HG02678 (cell line): ENCODE measurements around the gene STYXL1.
"Not testable (repeated sequence)": the region's sequence is repeated elsewhere in the genome, so short reads cannot be mapped to it uniquely, and the experiment has no call there.

Experiments
- ATAC-seq: cut with Tn5 transposase; IDR thresholded peaks from one replicate; pipeline ENCODE4 v1.9.1; 2021; ENCODE audit warnings: mild to moderate bottlenecking, moderate library complexity; ENCODE audit not compliant: unreplicated experiment

Gene STYXL1

GRCh38 chr7:76040126-76040525 lies 7.7 kb downstream of the STYXL1 start:
- no peak for ATAC-seq

DNA sequence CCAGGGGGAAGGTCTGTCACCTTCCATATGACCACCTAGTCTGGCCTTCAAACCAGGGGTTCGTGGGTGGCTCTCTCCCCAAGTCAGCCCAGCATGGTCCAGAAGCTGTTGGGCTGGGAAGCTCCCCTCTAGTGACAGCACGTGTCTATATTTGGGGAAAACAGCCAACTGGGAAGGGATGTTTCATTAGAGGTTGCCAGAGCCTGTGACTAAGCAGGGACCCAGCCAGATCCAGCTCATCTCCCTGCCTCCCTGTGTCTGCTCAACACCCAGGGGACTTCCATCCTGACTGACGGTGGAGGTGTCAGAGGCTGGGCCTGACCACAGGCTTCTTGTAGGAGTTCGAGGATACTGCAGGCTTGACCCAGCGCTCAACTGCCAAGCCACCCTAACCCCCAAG lies 10.5 kb downstream of the STYXL1 start:
- no peak for ATAC-seq

DNA sequence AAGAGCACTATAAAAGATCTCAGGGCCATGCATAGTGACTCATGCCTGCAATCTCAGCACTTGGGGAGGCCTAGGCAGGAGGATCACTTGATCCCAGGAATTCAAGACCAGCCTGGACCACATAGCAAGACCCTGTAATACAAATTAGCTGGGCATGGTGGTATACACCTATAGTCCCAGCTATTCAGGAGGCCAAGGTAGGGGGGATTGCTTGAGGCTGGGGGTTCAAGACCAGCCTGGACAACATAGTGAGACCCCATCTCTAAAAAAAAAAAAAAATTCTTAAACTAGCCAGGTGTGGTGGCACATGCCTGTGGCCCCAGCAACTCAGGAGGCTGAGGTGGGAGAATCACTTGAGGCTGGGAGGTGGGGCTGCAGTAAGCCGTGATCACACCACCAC lies 15.8 kb downstream of the STYXL1 start:
- ATAC-seq: no peak

- ATAC-seq: not testable (repeated sequence)
Measured at GRCh38 chr7:76029682-76030081, 18.1 kb downstream of the STYXL1 start.

DNA sequence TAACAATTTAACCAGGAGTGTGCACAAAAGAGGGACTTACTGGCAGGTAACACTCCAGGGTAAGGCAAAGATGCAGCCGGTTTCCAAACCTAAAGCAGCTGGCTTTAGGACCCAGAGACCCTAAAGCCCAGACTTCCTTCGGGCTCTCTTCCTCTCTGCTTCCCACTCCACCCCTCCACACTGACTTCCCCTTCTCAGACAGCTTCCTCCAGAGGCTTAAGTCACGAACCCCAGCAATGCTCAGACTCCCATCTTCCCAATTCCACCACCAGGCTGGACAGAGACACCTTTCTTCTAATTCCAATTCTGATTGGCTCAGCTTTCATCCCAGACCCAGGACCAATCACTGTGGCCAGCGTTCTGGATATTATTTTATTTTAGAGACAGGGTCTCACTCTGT lies 24.8 kb downstream of the STYXL1 start:
- no peak for ATAC-seq

DNA sequence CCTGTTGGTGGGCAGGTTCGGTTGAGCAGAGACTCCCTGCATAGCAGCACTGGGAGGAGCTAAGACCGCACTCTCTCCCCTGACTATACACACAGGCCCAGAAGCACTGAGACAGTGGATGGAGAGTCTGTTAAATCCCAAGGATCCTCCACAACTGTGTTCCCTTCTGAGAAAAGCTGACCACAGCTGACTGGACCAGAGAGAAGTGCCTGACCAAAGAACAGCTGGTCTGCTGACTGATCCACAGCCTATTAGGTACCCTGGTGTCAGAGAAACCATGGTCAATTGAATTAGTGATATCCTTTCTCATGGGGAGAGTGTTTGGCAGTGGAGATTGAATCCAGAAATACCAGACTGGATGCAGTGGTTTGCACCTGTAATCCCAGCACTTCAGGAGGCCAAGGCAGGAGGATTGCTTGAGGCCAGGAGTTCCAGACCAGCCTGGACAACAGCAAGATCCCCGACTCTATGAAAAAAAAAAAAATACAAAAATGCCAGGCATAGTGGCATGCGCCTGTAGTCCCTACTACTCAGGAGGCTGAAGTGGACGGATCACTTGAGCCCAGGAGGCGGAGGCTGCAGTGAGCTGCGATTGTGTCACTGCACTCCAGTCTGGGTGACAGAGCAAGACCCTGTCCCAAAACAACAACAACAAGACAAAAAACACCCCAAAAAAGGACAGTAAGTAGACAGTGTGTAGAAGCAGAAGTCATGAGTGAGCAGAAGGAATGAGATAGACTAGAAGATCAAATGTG lies 25.6 kb downstream of the STYXL1 start:
- ATAC-seq: no peak

DNA sequence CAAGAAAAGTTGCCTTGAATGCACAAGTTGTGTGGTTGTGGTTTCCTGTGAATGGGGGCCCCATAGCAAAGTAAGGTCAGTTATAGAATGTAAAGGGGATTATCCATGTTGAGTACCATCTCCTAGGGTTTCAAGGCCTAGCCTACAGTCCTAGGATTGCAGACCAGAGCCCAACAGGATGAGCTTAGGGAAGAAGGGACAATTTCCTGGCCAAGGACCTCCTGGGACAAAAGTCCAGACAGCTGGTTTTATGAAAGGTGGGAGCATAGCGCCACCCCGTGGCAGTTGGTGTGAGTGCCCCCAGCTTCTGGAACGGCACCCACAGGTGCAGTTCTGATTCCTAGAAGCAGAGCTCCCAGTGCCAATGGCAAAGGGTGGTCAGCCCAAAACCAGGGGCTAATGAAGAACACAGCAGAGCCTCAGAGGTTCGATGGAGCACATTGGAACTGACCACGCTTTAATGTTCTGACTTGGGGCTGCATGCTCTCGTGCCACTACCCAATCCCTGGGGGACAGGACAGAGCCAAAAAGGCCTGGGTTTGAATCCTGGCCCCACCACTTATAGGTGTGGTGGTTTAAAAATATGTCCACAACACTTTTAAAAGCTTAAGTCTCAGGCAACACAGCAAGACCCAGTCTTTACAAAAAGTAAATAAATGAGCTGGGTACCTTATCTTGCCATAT lies 27.6 kb downstream of the STYXL1 start:
- ATAC-seq: no peak

GRCh38 chr7:76018520-76018919 lies 29.3 kb downstream of the STYXL1 start:
- not testable (repeated sequence) for ATAC-seq

DNA sequence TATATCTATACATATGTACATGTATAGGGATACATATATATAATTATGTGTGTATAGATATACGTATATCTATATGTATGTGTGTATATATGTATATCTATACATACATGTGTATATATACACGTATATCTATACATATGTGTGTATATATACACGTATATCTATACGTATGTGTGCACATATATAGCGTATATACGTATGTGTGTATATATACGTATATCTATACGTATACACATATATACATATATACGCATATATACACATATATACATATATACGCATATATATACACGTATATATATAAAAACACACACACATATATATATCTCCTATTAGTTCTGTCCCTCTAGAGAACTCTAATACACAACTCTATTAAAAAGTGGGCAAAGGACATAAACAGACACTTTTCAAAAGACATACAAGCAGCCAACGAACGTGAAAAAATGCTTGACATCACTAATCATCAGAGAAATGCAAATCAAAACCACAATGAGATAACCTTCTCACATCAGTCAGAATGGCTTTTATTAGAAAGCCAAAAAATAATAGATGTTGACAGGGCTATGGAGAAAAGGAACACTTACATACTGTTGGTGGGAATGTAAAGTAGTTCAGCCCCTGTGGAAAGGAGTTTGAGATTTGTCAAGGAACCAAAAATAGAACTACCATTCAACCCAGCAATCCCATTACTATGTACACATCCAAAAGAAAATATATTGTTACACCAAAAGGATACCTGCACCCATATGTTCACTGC lies 31.4 kb downstream of the STYXL1 start:
- no peak for ATAC-seq

DNA sequence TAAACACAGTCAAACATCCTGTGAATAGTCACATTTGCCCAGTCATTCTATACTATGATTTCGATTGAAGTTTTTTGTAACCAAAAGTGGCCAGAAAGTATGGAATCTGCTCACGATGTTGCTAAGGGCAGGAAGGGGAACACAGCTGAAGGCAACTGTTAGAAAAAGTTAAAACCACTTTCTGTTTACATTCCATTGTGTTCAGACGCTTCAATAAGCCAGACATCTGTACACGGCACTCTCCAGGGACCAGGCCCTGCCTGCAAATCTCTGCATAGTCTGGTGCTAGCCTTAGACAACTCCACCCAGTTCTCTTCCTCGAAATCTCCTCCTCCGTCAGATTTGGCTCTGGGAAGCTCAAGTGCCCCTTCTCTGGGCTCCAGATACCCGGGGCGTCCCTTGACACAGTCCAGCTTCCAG lies 36.3 kb downstream of the STYXL1 start:
- ATAC-seq: no peak

- no peak for ATAC-seq
Measured at GRCh38 chr7:76009672-76010600, 37.9 kb downstream of the STYXL1 start.

GRCh38 chr7:76008156-76008687 lies 39.6 kb downstream of the STYXL1 start:
- ATAC-seq: no peak

- ATAC-seq: not testable (repeated sequence)
Measured at GRCh38 chr7:76005004-76005403, 42.8 kb downstream of the STYXL1 start.

- ATAC-seq: no peak
Measured at GRCh38 chr7:76003351-76003750, 44.4 kb downstream of the STYXL1 start.

GRCh38 chr7:76002822-76003221 lies 45.0 kb downstream of the STYXL1 start:
- no peak for ATAC-seq

DNA sequence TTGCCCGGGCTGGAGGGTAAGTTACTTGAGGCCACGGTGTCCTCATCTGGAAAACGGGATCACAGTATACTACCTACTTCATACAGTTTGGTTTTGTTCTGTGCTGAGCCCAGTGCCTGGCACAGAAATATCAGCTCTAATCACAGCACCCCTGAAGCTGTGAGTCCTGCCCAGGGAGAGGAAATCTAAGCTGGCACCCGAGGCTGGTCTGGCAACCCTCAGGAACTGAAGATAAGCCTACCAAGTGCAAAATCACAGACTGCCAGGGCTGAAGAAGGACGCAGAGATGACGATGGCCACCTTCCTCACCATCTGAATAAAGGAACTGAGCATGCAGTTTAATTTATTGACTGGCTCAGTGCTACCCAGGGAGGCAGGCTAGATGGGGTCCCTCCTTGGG lies 45.7 kb downstream of the STYXL1 start:
- no peak for ATAC-seq

DNA sequence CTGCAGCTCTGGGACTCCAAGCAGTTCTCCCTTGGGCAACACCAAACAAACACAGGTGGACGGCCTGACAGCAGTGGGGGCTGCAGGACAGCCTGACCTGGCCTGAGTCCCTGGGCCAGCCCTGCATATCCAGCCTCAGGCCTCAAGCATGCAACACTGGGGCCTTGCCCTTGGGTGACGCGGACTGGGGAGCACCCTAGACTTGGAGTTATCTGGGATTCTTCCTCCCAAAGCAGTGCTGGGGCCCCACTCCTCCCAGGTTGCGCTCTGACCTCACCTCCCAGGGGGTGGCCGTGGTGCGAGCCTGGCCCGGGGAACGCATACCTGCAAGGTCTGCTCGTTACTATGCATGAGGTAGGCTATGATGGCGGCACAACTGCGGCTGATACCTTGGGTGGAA lies 47.2 kb downstream of the STYXL1 start:
- no peak for ATAC-seq

DNA sequence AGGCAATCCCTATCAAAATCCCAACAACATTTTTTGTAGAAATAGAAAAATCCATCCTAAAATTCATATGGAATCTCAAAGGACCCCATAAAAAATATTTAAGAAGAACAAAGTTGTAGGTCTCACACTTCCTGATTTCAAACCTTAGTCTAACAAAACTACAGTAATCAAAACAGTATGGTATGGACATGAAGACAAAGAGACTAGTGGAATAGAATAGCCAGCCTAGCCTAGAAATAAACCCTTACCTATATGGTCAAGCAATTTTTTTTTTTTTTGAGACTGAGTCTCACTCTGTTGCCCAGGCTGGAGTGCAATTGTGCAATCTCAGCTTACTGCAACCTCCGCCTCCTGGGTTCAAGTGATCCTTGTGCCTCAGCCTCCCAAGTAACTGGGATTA lies 49.8 kb downstream of the STYXL1 start:
- ATAC-seq: no peak

- ATAC-seq: no peak
Measured at GRCh38 chr7:75996476-75996875, 51.3 kb downstream of the STYXL1 start.

GRCh38 chr7:75995996-75996395 lies 51.8 kb downstream of the STYXL1 start:
- ATAC-seq: no peak
